GM19351 (cell line): ENCODE results near the gene PKD2.
"Not testable (repeated sequence)": the region's sequence is repeated elsewhere in the genome, so short reads cannot be mapped to it uniquely, and the experiment has no call there.

Source experiments
- ATAC-seq: cut with Tn5 transposase; IDR thresholded peaks from one replicate; pipeline ENCODE4 v1.9.1; 2021; ENCODE audit warnings: mild to moderate bottlenecking, moderate library complexity; ENCODE audit not compliant: unreplicated experiment

PKD2 gene

DNA sequence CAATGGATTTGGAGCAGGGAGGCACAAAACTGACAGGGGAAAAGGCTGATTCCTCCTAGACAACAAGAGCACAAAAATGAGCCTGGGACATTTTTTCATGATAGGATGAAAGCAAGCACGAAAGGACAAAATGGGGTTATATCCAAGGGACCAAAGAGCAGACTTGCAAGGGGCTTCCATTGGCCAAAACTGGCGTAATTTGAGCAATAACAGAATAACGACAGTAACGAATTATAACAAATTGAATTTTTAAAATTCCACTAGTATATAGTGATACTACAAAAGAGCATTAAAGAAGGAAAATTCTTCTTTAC is 21.6 kb upstream of the PKD2 start:
- ATAC-seq: no peak

DNA sequence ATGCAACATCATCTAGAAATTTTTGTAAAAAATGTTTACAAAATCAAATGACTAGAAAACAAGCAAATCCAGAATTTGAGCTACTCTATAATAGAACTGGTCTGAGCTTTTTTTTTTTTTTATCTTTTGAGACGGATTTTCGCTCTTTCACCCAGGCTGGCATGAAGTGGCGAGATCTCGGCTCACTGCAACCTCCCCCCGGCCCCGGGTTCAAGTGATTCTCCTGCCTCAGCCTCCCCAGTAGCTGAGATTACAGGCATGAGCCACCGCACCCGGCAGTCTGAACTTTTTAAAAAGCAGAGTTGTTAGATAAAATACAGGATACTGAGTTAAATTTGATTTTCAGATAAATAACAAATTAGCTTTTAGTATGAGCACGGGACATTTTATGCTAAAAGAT is 20.9 kb upstream of the PKD2 start:
- no peak for ATAC-seq

DNA sequence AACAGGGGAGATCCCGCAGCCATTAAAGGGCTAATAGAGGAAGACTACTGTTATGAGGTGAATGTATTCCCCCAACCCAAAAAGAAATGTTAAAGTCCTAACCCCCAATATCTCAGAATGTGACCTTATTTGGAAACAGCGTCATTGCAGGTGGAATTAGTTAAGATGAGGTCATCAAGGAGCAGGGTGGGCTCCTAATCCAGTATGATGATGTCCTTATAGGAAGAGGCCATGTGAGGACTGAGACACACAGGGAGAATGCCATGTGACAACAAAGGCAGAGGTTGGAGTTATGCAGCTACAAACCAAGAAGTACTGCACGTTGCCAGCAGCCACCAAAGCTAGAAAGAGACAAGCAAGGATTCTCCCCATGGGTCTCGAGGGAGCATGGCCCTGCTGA is 17.7 kb upstream of the PKD2 start:
- no peak for ATAC-seq

DNA sequence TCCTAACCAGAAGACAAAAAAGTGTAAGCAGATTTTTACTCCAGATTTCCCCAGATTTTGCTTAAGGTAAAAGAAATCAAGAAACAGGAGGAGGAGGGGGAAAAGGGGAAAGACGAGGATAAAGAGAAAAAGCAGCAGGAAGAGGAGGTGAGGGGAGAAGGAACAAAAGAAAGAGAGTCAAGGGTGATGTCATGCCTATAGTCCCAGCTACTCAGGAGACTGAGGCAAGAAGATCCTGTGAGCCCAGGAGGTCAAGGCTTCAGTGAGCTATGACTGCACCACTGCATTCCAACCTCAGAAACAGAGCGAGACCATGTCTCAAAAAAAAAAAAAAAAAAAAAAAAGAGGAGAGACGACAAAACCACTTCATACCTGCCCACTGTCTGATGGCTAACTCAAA is 12.0 kb upstream of the PKD2 start:
- ATAC-seq: no peak

DNA sequence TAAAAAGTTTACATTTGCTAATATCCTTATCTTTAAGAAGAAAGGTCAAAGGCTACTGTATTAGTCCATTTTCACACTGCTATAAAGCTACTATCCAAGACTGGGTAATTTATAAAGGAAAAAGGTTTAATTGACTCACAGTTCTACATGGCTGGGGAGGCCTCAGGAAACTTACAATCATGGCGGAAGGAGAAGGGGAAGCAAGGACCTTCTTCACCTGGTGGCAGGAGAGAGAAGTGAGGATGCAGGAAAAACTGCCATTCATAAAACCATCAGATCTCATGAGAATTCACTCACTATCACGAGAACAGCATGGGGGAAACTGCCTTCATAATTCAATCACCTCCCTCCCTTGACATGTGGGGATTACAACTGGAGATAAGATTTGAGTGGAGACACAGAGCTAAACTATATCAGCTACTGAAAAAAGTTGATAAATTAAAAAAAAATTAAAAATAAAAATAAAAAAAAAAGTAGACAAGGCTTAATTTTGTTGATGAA is 8.2 kb upstream of the PKD2 start:
- not testable (repeated sequence) for ATAC-seq

DNA sequence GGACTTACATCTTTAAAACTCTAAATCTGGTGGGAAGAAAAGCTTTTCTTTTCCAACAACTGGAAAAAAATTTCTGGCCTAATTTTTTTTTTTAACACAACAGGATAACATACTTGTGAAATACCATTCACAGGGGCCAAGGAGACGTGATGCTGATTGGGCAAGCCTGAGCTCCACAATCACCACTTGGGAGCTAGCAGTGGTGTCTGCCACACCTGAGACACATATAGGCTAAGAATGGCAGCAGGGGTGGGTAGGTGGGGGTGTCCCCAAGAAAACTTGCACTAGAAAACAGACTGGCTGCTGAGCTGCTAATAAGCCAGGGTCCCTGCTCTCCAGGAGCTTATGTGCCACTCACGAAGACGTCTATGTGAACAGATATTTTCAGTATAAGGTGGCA is 5.6 kb upstream of the PKD2 start:
- ATAC-seq: no peak

DNA sequence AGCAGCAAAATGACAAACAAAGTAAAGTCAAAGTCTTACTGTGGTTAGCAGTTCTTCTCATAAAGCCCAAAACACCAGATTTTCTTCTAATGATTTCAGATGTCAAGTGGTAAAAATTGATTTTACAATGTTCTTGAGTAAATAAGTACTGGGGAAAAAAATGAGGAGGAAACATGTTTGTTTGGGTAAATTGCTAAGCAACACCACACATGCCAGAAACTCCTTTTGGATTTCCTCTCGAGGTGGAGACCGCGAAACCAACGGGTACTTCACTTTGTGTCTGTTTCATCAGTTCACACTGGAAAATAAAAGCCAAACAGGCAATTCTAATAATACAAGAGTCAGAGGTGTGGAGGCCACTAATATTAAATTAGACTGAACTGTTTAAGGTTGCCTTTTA is 4.6 kb upstream of the PKD2 start:
- no peak for ATAC-seq

DNA sequence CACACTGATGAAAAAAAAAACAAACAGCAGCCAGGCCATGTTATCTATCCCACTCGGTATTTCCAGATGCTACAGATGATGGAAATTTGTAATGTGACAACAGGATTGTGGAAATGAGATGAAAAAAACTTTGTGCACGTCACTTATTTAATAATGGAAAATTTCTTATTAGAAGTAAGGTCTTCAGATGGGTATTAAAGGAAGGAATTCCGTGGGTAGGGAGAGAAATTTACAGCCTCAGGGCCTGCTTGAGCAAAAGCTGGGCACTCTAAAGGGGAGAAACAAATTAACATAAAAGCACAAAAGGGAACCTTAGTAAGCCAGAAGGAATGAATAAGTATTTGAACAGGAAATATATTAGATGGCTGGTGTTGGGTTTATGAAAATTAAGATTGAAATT is 4.2 kb upstream of the PKD2 start:
- no peak for ATAC-seq

DNA sequence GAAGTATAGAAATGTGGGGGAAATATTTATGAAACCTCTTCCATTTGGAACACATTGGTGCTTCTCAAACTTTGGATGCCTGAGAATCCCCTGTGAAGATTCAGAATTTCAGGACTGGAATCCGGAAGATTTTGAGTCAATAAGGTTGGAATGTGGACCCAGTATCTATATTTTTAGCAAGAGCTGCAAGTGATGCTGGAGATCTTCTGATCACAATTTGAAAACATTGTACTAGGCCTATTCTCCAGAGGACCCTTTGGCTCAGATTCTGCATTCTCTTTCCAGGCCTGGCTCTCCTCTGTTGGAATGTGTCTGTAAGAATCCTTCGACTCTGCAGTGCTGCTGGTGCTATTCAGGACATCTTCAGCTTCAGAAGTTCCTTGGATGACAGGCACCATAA is 2.4 kb upstream of the PKD2 start:
- ATAC-seq: no peak

DNA sequence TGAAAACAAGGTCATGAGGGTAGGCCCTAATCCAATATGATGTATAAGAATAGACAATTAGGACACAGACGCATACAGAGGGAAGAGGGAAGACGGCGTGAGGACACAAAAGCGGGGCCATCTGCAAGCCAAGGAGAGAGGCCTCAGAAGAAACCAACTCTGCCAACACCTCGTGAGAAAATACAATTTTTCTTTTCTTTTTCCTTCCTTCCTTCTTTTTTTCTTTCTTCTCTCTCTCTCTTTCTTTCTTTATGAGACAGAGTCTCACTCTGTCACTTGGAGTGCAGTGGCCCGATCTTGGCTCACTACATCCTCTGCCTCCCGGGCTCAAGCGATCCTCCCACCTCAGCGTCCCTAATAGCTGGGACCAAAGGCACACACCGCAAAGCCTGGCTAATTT is 1.5 kb upstream of the PKD2 start:
- ATAC-seq: no peak

DNA sequence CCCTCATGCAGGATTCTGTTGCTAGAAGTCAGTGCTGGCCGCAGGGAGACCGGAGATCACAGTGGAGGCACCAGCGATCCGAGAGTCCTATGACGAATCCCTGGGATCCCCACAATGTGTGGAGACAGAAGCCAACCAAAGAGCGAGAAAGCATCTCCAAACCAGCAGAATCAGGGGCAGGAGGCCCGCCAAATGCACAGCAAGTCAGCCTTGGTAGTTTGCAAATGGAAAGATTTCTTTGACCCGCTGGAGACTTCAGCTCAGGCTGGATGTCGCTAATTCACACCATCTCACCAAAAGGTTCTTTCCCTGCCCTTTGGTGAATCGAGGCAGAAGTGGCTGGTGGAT is 505 bp upstream of the PKD2 start:
- ATAC-seq: no peak

DNA sequence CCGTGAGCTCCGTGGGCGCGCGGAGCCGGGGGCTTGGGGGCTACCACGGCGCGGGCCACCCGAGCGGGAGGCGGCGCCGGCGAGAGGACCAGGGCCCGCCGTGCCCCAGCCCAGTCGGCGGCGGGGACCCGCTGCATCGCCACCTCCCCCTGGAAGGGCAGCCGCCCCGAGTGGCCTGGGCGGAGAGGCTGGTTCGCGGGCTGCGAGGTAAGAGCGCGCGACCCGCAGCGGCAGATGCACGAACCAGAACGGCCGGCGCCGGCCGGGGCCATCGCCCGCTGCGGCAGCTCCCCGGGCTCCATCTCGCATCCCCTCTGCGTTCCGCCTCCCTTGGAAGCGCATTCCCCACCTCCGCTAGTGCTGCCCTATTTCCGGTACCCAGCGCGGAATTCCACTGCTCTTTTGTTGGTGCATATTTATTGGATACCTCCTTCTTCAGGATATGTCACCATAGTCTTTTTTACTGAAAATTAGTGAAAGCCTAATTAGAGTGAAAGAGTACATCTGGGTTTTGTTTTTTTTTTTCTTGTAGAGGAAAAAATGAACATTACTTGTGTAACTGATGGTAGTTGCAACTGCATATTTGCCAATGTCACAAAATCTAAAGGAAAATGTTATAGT is 797 bp downstream of the PKD2 start:
- peak; percentile 34 for ATAC-seq

DNA sequence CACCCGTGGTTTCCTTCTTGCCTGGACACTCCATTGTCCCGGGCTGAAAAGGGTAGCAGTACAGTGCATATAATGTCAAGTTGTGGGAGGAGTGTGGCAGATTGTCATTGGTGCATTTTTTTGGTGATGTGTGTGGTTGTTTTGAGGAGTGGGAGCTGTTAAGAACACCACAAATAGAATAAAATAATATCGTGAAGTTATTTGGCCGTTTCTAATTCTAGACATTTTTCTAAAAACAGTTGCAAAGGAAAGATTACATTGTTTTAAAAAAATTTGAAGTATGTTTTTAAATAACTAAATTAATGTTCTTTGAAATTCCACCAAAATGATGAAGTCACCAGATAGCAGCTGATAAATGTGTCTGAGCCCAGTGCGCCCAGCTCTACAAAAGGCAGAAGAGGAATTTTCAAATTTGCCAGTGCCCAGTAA is 1.3 kb downstream of the PKD2 start:
- ATAC-seq: peak; percentile 22

DNA sequence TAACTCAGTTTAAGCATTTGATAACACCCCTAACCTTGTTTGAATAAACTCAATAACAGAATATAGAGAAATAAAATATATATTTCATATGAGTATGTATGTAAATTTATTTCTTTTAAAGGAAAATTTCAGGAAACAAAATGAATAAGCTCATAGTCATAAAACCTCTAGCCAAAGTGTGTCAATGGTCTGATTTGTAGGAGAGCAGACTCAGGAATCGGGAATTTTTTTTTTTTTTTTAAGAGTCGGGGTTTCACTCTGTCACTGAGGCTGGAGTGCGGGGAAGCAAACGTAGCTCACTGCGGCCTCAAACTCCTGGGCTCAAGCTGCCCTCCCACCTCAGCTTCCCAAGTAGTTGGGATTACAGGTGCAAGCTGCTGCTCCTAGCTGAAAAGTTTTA is 2.4 kb downstream of the PKD2 start:
- no peak for ATAC-seq

DNA sequence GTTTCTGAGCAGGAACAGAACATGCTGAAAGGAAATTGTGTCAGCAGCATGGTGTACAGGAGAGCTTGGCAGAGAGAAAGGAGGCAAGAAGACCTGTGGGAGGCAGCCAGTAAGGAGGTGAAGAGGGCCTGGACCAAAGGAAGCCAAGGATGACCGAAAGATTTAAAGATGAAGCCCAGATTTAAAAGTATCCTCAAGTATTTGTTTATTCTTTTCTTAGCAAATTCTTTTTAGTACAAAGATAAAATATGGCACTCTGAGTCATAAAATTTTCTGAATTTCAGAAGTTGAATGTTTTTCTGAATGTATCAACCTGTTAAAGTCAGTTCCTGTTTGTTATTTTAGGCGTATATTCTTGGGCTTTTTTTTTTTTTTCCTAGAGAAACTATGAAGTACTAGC is 3.5 kb downstream of the PKD2 start:
- ATAC-seq: no peak

DNA sequence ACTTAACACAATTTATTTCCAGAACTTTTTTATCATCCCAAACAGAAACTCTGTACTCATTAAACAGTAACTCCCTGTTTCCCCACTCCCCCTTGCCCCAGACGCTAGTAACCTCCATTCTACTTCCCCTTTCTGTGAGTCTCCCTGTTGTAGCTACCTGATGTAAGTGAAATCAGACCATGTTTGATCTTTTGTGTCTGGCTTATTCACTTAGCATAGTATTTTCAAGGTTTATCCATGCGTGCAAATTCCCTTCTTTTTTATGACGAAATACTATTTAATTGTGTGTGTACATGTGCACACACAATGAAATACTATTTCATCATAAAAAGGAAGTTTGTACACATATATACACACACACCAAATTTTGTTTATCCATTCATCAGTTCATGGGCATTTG is 5.2 kb downstream of the PKD2 start:
- peak; percentile 46 for ATAC-seq

DNA sequence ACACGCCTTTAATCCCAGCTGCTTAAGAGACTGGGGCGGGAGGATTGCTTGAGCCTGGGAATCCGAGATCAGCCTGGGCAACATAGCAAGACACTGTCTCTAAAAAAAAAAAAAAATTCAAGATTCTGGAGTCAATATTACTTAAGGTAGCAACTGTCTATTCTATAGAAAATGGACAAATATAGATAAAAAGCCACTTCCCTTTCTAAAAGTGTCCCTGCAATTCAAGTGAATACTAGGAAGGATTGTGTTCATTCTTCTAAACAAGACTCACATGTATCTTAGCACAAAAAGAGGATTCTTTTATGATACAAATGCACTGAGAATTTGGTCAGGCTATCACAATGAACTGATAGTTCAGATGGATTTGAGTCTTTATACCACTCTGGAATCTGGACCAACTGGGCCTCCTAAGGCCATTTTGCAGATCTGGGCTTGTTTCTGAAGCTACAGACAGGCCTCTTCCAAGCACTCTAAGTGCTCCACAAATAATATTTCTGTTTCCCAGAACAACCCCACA is 7.0 kb downstream of the PKD2 start:
- no peak for ATAC-seq

DNA sequence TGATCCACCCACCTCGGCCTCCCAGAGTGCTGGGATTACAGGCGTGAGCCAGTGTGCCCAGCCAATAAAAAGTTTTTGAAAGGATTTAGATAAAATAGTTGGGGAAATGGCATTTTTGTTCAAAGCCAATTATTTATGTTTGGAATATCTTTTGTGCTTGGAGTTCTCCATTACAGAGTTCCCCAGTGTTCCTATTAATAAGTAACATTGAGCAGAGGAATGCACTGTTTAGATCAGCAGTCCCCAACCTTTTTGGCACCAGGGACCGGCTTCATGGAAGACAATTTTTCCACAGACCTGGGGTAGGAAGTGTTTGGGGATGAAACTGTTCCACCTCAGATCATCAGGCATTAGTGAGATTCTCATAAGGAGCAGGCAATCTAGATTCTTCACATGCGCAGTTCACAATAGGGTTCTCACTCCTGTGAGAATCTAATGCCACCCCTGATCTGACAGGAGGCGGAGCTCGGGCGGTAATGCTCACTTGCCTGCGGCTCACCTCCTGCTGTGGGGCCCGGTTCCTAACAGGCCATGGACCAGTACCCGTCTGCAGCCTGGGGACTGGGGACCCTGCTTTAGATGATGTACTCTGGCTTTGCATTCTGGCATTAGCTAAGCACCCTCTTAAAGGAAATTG is 8.3 kb downstream of the PKD2 start:
- ATAC-seq: no peak

DNA sequence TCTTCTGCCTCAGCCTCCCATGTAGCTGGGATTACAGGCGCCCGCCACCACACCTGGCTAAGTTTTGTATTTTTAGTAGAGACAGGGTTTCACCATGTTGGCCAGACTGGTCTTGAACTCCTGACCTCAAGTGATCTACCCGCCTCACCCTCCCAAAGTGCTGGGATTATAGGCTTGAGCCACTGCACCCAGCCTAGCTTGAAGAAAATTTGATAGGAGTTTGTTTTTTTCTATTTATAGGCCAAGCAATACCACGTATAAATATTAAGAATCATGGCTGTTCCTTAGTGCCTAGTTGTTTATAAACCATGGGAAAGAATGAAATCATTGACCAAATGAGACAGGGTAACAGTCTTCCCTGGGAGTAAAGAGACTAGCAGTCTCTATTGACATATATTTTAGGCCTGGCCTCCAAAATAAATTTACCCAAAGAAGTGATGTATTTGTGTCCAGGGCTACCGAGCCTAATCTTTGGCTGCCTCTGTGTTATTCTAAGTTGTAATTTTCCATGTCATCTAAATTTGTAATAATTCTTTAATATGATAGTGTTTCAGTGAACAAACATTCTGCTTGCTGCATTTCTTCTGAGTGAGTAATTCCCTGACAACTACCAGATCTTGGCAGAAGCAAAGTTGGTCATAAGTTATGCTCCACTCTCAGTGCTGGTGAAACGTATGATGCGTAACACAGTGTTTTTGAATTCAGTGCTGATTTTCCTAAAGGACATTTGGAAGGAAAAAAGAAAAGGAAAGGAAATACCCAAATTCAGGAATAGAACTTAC is 10.3 kb downstream of the PKD2 start:
- no peak for ATAC-seq

DNA sequence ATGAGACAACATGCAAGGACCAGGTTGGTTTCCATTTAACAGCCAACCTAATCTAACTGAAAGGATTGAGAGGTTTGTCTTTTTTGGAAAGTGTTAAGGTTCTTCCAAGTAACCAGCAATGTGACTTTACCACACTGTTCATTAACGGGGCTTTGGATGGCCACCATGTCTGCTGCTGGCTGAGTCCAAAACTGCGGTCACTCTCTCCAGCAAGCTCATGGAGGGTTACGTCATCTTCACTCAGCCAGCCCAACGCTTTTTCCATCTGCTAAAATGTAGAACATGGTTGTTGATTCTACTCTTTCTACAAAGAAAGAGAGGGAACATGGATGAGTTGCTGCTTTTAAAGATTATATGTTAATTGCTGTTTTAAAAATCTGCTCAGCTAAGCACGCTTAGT is 11.0 kb downstream of the PKD2 start:
- no peak for ATAC-seq

DNA sequence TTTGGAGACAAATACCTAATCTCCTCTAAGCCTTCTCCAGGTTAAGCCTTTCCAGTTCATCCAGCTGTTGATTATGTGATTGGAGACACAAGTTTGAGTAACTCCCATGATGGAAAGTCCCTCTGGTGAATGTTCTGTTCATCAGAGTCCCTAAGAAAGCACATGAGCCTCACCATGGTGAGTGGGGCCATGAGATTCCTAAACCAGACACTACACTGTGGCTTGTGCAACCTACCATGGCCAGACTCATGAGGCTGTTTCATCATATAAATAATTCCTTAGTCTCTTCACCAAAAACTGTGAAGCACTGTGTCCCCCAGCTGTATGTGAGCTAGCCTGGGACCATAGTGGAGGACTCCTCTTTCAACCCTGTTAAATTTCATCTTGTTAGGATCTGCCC is 14.4 kb downstream of the PKD2 start:
- ATAC-seq: no peak

DNA sequence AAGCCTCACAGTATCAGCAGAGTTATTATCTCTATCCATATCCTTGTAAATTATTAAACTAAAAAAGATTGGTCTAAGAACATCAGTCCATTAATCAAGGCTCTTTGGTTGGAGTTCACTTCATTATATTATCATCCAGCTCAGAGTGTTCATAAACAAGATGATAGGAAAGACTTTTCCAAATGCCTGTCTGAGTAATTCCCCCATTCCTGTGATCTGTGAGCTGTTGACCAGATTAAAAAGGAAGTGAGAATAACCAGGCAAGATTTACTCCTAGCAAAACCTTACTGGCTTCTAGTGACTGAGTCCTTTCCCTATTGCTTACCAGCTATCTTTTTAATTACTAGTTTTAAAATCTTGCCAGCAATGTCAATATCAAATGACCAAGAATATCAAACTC is 14.9 kb downstream of the PKD2 start:
- ATAC-seq: no peak
